K562 (cell line): ENCODE measurements around the gene PHLDA3. TPM values are rescaled to one million over a fixed set of nuclear protein-coding genes. Genes with fewer than 3 reads are reported as not detected.

Experiments used
- ARID1B ChIP-seq: fragments of 450-650 bp; IDR thresholded peaks from 2 replicates; pipeline ENCODE4 v1.6.1; 2016; ENCODE audit warnings: antibody characterized with exemption, mild to moderate bottlenecking, inconsistent platforms
- ATF2 ChIP-seq: sonication (generic); formaldehyde crosslinking; IDR thresholded peaks from 2 replicates; pipeline ENCODE4 v1.8.1; 2022; ENCODE audit warnings: missing genetic modification reagents
- CBFA2T3 ChIP-seq: fragments of 450-650 bp; IDR thresholded peaks from 2 replicates; pipeline ENCODE4 v1.6.1; 2017
- EP400 ChIP-seq: fragments of 450-650 bp; IDR thresholded peaks from 2 replicates; pipeline ENCODE4 v1.6.1; 2017; ENCODE audit warnings: antibody characterized with exemption, mild to moderate bottlenecking, moderate library complexity
- FOXK1 ChIP-seq: sonication (generic); formaldehyde crosslinking; IDR thresholded peaks from 2 replicates; pipeline ENCODE4 v1.8.0; 2022; ENCODE audit warnings: missing genetic modification reagents, mild to moderate bottlenecking, borderline replicate concordance
- KAT8 ChIP-seq: fragments of 450-650 bp; IDR thresholded peaks from 2 replicates; pipeline ENCODE4 v1.6.1; 2016; ENCODE audit warnings: low read depth, mild to moderate bottlenecking
- LARP7 ChIP-seq: fragments of 450-650 bp; IDR thresholded peaks from 2 replicates; pipeline ENCODE4 v1.6.1; 2016
- MBD2 ChIP-seq: sonication (generic); IDR thresholded peaks from 2 replicates; pipeline ENCODE4 v1.6.1; 2016; ENCODE audit warnings: low read depth, borderline replicate concordance
- MEIS2 ChIP-seq: fragments of 450-650 bp; IDR thresholded peaks from 2 replicates; pipeline ENCODE4 v1.6.1; 2014; ENCODE audit warnings: mild to moderate bottlenecking; ENCODE audit not compliant: partially characterized antibody
- NRF1 ChIP-seq, 2 experiments: fragments of 450-650 bp; IDR thresholded peaks in 1 of 2; conservative IDR thresholded peaks in 1 of 2; 2 replicates each; pipeline ENCODE4 v1.6.1; 2014; ENCODE audit warnings: mild to moderate bottlenecking in 2 of 2
- PHF20 ChIP-seq: fragments of 450-650 bp; IDR thresholded peaks from 2 replicates; pipeline ENCODE4 v1.6.1; 2018; ENCODE audit not compliant: partially characterized antibody
- PTBP1 ChIP-seq: fragments of 200-400 bp; formaldehyde crosslinking; IDR thresholded peaks from 2 replicates; pipeline ENCODE4 v1.6.1; 2017; ENCODE audit warnings: low read depth, low read length
- SAP30 ChIP-seq: fragments of 200-600 bp; sonication (generic); IDR thresholded peaks from 2 replicates; pipeline ENCODE4 v1.6.1; 2012; ENCODE audit warnings: borderline replicate concordance, low read depth, mild to moderate bottlenecking, moderate library complexity, low read length, control low read depth, inconsistent platforms; ENCODE audit not compliant: insufficient read depth, poor library complexity, severe bottlenecking
- SIN3B ChIP-seq: fragments of 450-650 bp; IDR thresholded peaks from 2 replicates; pipeline ENCODE4 v1.6.1; 2017; ENCODE audit warnings: low read depth, mild to moderate bottlenecking, moderate library complexity
- SRF ChIP-seq, 2 experiments: fragments of 250-450, 450-650 bp in 1 of 2; sonication (Bioruptor Pico) in 1 of 2; sonication (generic) in 1 of 2; formaldehyde crosslinking; IDR thresholded peaks; 2 replicates each; pipeline versions ENCODE4 v1.5.0 to v1.5.1; 2020 to 2022; ENCODE audit warnings: mild to moderate bottlenecking in 1 of 2, missing genetic modification reagents in 1 of 2
- TSHZ1 ChIP-seq: fragments of 250-450 bp; sonication (Bioruptor Pico); IDR thresholded peaks from 2 replicates; pipeline ENCODE4 v1.4.0; 2020; ENCODE audit warnings: mild to moderate bottlenecking, moderate library complexity
- ZNF124 ChIP-seq: sonication (generic); formaldehyde crosslinking; IDR thresholded peaks from 2 replicates; pipeline ENCODE4 v1.8.1; 2022; ENCODE audit warnings: missing genetic modification reagents
- ZNF146 ChIP-seq: IDR thresholded peaks from one replicate; pipeline ENCODE4 v1.6.1; 2018; ENCODE audit warnings: missing compliant biosample characterization; ENCODE audit not compliant: unreplicated experiment
- ZNF511 ChIP-seq: sonication (generic); formaldehyde crosslinking; IDR thresholded peaks from 2 replicates; pipeline ENCODE4 v1.8.0; 2022; ENCODE audit warnings: mild to moderate bottlenecking, missing genetic modification reagents
- ZNF584 ChIP-seq: fragments of 200-800 bp; sonication (Bioruptor generic); IDR thresholded peaks from 2 replicates; pipeline ENCODE4 v1.6.1; 2016; ENCODE audit warnings: low read depth, mild to moderate bottlenecking, missing genetic modification characterization, missing compliant biosample characterization
- polyA plus RNA-seq, 8 experiments: library from polyadenylated mRNA; depleted of rRNA in 4 of 8; stranded (reverse) in 5 of 8; unstranded in 3 of 8; fragments of >200 nt; fragmentation: Nextera tagmentation in 2 of 8; fragmentation: Illumina TruSeq in 1 of 8; extraction: Ambion mirVana in 2 of 8; extraction: Trizol in 1 of 8; gene quantifications; 2 replicates each; pipeline versions ENCODE4 v1.2.1 to v1.2.3, GENCODE V29; 2011 to 2014; ENCODE audit warnings: inconsistent platforms in 1 of 8, missing spikeins in 1 of 8
- total RNA-seq, 7 experiments: library from RNA; depleted of rRNA in 6 of 7; stranded (reverse); fragments of >200 nt in 6 of 7; fragmentation: Illumina TruSeq in 2 of 7; extraction: Trizol in 2 of 7; gene quantifications; 2 replicates each; pipeline versions ENCODE4 v1.2.1 to v1.2.3, GENCODE V29; 2011 to 2021; ENCODE audit warnings: low replicate concordance in 1 of 7

The PHLDA3 gene
- total and polyA plus RNA-seq, 9 of the 15 experiments (the other 6 are each of a cell fraction or from before 2014, with no cell fraction given) = 0.11 to 0.27 TPM; not detected in 7

GRCh38 chr1:201486187-201486586 lies 17.2 kb upstream of the PHLDA3 start (continued):
- no peak for TF ChIP-seq KAT8
- TF ChIP-seq ZNF146 (CRISPR knock-in tag) = no peak
- no peak for TF ChIP-seq LARP7
- peak; percentile 26 to 36; a peak in 2 of 4 replicates for TF ChIP-seq NRF1 (conservative IDR thresholded peaks at IDR 0.05 in 1 of 2, IDR thresholded peaks at IDR 0.05 in 1 of 2)
- TF ChIP-seq ZNF124 (CRISPR knock-in tag) = no peak
- no peak for TF ChIP-seq TSHZ1 (CRISPR knock-in tag)
- TF ChIP-seq ATF2 (CRISPR knock-in tag) = no peak
- no peak for TF ChIP-seq FOXK1 (CRISPR knock-in tag)
- TF ChIP-seq SAP30 = no peak
- TF ChIP-seq PHF20 = no peak
- TF ChIP-seq ZNF584 = 0 out of 2 replicates have a peak, but pooled peaks have one; percentile 56
- TF ChIP-seq ARID1B = peak; percentile 24; the same call in 1 of the 2 replicates
- TF ChIP-seq SRF (CRISPR knock-in tag; IDR thresholded peaks at IDR 0.05) = peak; percentile 86 to 98; a peak in 3 of 4 replicates
- no peak for TF ChIP-seq SIN3B
- TF ChIP-seq ZNF511 (CRISPR knock-in tag) = no peak
- TF ChIP-seq MBD2 = no peak
- TF ChIP-seq MEIS2 = peak; percentile 71
- no peak for TF ChIP-seq EP400
- TF ChIP-seq CBFA2T3 = peak; percentile 20
- no peak for TF ChIP-seq PTBP1
